NK-92 treated with Interleukin-12 subunit alpha and Interleukin-12 subunit beta, amount 100 ng/mL, for 24 hours (cell line): ENCODE measurements around the gene HES6.

Experiments
- DNase-seq: peaks from one replicate; lab custom pipeline; 2025; lab: John Stamatoyannopoulos, UW

HES6 gene

GRCh38 chr2:238233625-238234024 is 6.2 kb downstream of the HES6 start:
- no peak for DNase-seq

GRCh38 chr2:238231809-238232208 is 8.0 kb downstream of the HES6 start:
- no peak for DNase-seq

GRCh38 chr2:238231251-238231793 is 8.5 kb downstream of the HES6 start:
- DNase-seq: no peak

GRCh38 chr2:238230699-238231098 is 9.1 kb downstream of the HES6 start:
- no peak for DNase-seq

GRCh38 chr2:238228700-238229099 is 11.1 kb downstream of the HES6 start:
- no peak for DNase-seq

GRCh38 chr2:238227587-238228032 is 12.2 kb downstream of the HES6 start:
- no peak for DNase-seq

- no peak for DNase-seq
These were observed 12.9 kb downstream of the HES6 start for GRCh38 chr2:238226698-238227586.

GRCh38 chr2:238225911-238226697 is 13.7 kb downstream of the HES6 start:
- DNase-seq: no peak

GRCh38 chr2:238225121-238225520 is 14.7 kb downstream of the HES6 start:
- DNase-seq: no peak

- no peak for DNase-seq
These were observed 15.3 kb downstream of the HES6 start for GRCh38 chr2:238224356-238225035.

- DNase-seq: no peak
These were observed 18.8 kb downstream of the HES6 start for GRCh38 chr2:238220892-238221521.

GRCh38 chr2:238220274-238220891 is 19.5 kb downstream of the HES6 start:
- no peak for DNase-seq

- DNase-seq: no peak
These were observed 23.1 kb downstream of the HES6 start for GRCh38 chr2:238216651-238217184.

- DNase-seq: no peak
These were observed 32.8 kb downstream of the HES6 start for GRCh38 chr2:238207006-238207405.

- DNase-seq: no peak
These were observed 35.7 kb downstream of the HES6 start for GRCh38 chr2:238203973-238204683.

- DNase-seq: peak; percentile 87
These were observed 36.5 kb downstream of the HES6 start, which contains the start of gene ILKAP for GRCh38 chr2:238203094-238203972. Gene ILKAP, minus strand, starts transcription at chr2:238203695. Its CDS starts 142 bp downstream, at chr2:238203553.

GRCh38 chr2:238202326-238203093 is 37.3 kb downstream of the HES6 start:
- DNase-seq: no peak

- no peak for DNase-seq
These were observed 49.4 kb downstream of the HES6 start for GRCh38 chr2:238190445-238190844.
